Neural cell (in vitro differentiated cells): ENCODE results near the gene MEF2A. TPM values are rescaled to one million over a fixed set of nuclear protein-coding genes. Genes with fewer than 3 reads are reported as not detected.

Source experiments
- H2AFZ ChIP-seq: fragments of 200-600, 300-800 bp; sonication (generic), shearing (Covaris generic); 2 replicates; pipeline ENCODE4 v1.6.0; 2014; ENCODE audit warnings: low read depth, mild to moderate bottlenecking, antibody characterized with exemption, low read length, moderate library complexity
- H3F3A ChIP-seq: fragments of 200-600 bp; shearing (Covaris generic); 2 replicates; pipeline ENCODE4 v1.6.1; 2016; ENCODE audit warnings: mild to moderate bottlenecking, moderate library complexity, mixed read lengths, antibody characterized with exemption, low read length; ENCODE audit not compliant: insufficient read depth, poor library complexity, severe bottlenecking
- H3K27ac ChIP-seq: fragments of 200-600, 300-800 bp; sonication (generic), shearing (Covaris generic); 2 replicates; pipeline ENCODE4 v1.5.1; 2014; ENCODE audit warnings: mild to moderate bottlenecking, low read length, moderate library complexity
- H3K27me3 ChIP-seq: fragments of 300-800, 200-600 bp; sonication (generic), shearing (Covaris generic); 2 replicates; pipeline ENCODE4 v1.6.0; 2014; ENCODE audit warnings: mild to moderate bottlenecking, low read depth, low read length, moderate library complexity; ENCODE audit not compliant: insufficient read depth
- H3K36me3 ChIP-seq: fragments of 300-800, 200-600 bp; sonication (generic), shearing (Covaris generic); 2 replicates; pipeline ENCODE4 v1.5.1; 2014; ENCODE audit warnings: mild to moderate bottlenecking, antibody characterized with exemption, low read length, moderate library complexity; ENCODE audit not compliant: insufficient read depth
- H3K4me2 ChIP-seq: fragments of 300-800, 200-600 bp; sonication (generic), shearing (Covaris generic); 2 replicates; pipeline ENCODE4 v1.6.0; 2014; ENCODE audit warnings: mild to moderate bottlenecking, low read length
- H3K4me3 ChIP-seq: fragments of 300-800, 200-600 bp; sonication (generic), shearing (Covaris generic); 2 replicates; pipeline ENCODE4 v1.5.1; 2014; ENCODE audit warnings: mild to moderate bottlenecking, low read length, moderate library complexity
- H3K79me2 ChIP-seq: fragments of 200-600 bp; shearing (Covaris generic); replicated peaks from 2 replicates; pipeline ENCODE4 v1.6.0; 2014; ENCODE audit warnings: mild to moderate bottlenecking, low read length, moderate library complexity; ENCODE audit not compliant: insufficient read depth
- H3K9ac ChIP-seq: fragments of 300-800, 200-600 bp; sonication (generic), shearing (Covaris generic); 2 replicates; pipeline ENCODE4 v1.6.1; 2016; ENCODE audit warnings: mild to moderate bottlenecking, low read length, mixed read lengths
- H3K9me2 ChIP-seq: fragments of 200-600 bp; shearing (Covaris generic); 2 replicates; pipeline ENCODE4 v1.6.1; 2016; ENCODE audit warnings: mild to moderate bottlenecking, low read length, mixed read lengths; ENCODE audit not compliant: insufficient read depth
- H3K9me3 ChIP-seq: fragments of 200-600, 300-800 bp; sonication (generic), shearing (Covaris generic); 2 replicates; pipeline ENCODE4 v1.6.1; 2016; ENCODE audit warnings: mild to moderate bottlenecking, mixed run types, low read length, moderate library complexity, mixed read lengths
- H4K20me1 ChIP-seq: fragments of 200-600 bp; shearing (Covaris generic); 2 replicates; pipeline ENCODE4 v1.6.1; 2016; ENCODE audit warnings: mild to moderate bottlenecking, mixed run types; ENCODE audit not compliant: insufficient read depth
- EP300 ChIP-seq: fragments of 450-650 bp; conservative IDR thresholded peaks from 2 replicates; pipeline ENCODE4 v1.6.1; 2014; ENCODE audit warnings: antibody characterized with exemption, mild to moderate bottlenecking, moderate library complexity; ENCODE audit not compliant: poor library complexity, severe bottlenecking
- EZH2 ChIP-seq: fragments of 200-600, 300-800 bp; shearing (Covaris generic), sonication (generic); IDR thresholded peaks from 2 replicates; pipeline ENCODE4 v1.6.1; 2014; ENCODE audit warnings: antibody characterized with exemption, low read length, borderline replicate concordance, mild to moderate bottlenecking; ENCODE audit not compliant: insufficient read depth, poor library complexity, severe bottlenecking
- MXI1 ChIP-seq: fragments of 450-650 bp; conservative IDR thresholded peaks from 2 replicates; pipeline ENCODE4 v1.6.1; 2014; ENCODE audit warnings: antibody characterized with exemption, mild to moderate bottlenecking; ENCODE audit not compliant: poor library complexity, severe bottlenecking
- POLR2AphosphoS5 ChIP-seq: IDR thresholded peaks from 2 replicates; pipeline ENCODE4 v1.6.1; 2012
- RAD21 ChIP-seq: fragments of 450-650 bp; conservative IDR thresholded peaks from 2 replicates; pipeline ENCODE4 v1.6.1; 2014; ENCODE audit warnings: antibody characterized with exemption, mild to moderate bottlenecking, moderate library complexity
- SMC3 ChIP-seq: fragments of 450-650 bp; conservative IDR thresholded peaks from 2 replicates; pipeline ENCODE4 v1.6.1; 2014; ENCODE audit warnings: antibody characterized with exemption, mild to moderate bottlenecking, moderate library complexity; ENCODE audit not compliant: poor library complexity
- TAF1 ChIP-seq: IDR thresholded peaks from 2 replicates; pipeline ENCODE4 v1.6.1; 2012; ENCODE audit warnings: low read depth
- polyA plus RNA-seq: library from polyadenylated mRNA; depleted of rRNA; stranded (reverse); fragments of >200 nt; gene quantifications from 2 replicates; pipeline ENCODE4 v1.2.3, GENCODE V29; 2014
- TF ChIP-seq, protein P1 (sequence below): fragments of 450-650 bp; IDR thresholded peaks from 2 replicates; pipeline ENCODE4 v1.5.1; 2014; ENCODE audit warnings: antibody characterized with exemption, mild to moderate bottlenecking, moderate library complexity; ENCODE audit not compliant: poor library complexity, severe bottlenecking
- TF ChIP-seq, protein P2 (sequence below): IDR thresholded peaks from 2 replicates; pipeline ENCODE4 v1.6.1; 2012; ENCODE audit warnings: borderline replicate concordance

Gene MEF2A
- polyA plus RNA-seq, 1 donor from 2014 or later, result 32.2 TPM

DNA sequence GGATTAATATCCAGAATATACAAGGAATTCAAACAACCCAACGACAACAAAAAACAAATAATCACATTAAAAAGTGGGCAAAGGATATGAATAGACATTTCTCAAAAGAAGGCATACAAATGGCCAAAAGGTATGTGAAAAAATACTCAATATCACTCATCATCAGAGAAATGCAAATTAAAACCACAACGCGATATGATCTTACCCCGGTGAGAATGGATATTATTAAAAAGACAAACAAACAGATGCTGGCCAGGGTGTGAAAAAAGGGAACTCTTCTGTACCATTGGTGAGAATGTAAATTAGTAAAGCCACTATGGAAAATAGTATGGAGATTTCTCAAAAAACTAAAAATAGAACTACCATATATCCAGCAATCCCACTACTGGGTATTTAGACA, 43.5 kb upstream of the MEF2A start:
- Histone ChIP-seq H3K27me3 (no peaks in the 10 kb centered on the region), H2AFZ (no peak overlapping the region), H4K20me1 (no peaks in the 10 kb centered on the region), H3F3A (no peaks in the 10 kb centered on the region), H3K79me2 (no peaks in the 10 kb centered on the region), H3K9ac (no peak overlapping the region), H3K4me2 (no peak overlapping the region), H3K36me3 (no peaks in the 10 kb centered on the region), H3K4me3 (no peak overlapping the region), H3K27ac (no peak overlapping the region), H3K9me3 (no peaks in the 10 kb centered on the region), H3K9me2 (no peaks in the 10 kb centered on the region)
- TF ChIP-seq TAF1 (no peak), EP300 (no peak), EZH2 (no peak), RAD21 (no peak), SMC3 (no peak), MXI1 (no peak), POLR2AphosphoS5 (no peak)
- TF ChIP-seq, protein P1, sequence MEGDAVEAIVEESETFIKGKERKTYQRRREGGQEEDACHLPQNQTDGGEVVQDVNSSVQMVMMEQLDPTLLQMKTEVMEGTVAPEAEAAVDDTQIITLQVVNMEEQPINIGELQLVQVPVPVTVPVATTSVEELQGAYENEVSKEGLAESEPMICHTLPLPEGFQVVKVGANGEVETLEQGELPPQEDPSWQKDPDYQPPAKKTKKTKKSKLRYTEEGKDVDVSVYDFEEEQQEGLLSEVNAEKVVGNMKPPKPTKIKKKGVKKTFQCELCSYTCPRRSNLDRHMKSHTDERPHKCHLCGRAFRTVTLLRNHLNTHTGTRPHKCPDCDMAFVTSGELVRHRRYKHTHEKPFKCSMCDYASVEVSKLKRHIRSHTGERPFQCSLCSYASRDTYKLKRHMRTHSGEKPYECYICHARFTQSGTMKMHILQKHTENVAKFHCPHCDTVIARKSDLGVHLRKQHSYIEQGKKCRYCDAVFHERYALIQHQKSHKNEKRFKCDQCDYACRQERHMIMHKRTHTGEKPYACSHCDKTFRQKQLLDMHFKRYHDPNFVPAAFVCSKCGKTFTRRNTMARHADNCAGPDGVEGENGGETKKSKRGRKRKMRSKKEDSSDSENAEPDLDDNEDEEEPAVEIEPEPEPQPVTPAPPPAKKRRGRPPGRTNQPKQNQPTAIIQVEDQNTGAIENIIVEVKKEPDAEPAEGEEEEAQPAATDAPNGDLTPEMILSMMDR, result no peak
- TF ChIP-seq, protein P2, sequence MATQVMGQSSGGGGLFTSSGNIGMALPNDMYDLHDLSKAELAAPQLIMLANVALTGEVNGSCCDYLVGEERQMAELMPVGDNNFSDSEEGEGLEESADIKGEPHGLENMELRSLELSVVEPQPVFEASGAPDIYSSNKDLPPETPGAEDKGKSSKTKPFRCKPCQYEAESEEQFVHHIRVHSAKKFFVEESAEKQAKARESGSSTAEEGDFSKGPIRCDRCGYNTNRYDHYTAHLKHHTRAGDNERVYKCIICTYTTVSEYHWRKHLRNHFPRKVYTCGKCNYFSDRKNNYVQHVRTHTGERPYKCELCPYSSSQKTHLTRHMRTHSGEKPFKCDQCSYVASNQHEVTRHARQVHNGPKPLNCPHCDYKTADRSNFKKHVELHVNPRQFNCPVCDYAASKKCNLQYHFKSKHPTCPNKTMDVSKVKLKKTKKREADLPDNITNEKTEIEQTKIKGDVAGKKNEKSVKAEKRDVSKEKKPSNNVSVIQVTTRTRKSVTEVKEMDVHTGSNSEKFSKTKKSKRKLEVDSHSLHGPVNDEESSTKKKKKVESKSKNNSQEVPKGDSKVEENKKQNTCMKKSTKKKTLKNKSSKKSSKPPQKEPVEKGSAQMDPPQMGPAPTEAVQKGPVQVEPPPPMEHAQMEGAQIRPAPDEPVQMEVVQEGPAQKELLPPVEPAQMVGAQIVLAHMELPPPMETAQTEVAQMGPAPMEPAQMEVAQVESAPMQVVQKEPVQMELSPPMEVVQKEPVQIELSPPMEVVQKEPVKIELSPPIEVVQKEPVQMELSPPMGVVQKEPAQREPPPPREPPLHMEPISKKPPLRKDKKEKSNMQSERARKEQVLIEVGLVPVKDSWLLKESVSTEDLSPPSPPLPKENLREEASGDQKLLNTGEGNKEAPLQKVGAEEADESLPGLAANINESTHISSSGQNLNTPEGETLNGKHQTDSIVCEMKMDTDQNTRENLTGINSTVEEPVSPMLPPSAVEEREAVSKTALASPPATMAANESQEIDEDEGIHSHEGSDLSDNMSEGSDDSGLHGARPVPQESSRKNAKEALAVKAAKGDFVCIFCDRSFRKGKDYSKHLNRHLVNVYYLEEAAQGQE, result no peak

- no peaks in the 10 kb centered on the region for H3K79me2 ChIP-seq
- H3F3A ChIP-seq, result no peaks in the 10 kb centered on the region
- TF ChIP-seq, protein P2, result no peak
- TF ChIP-seq MXI1 (no peak), EZH2 (no peak), EP300 (no peak), TAF1 (no peak), POLR2AphosphoS5 (no peak), SMC3 (no peak), RAD21 (no peak)
- TF ChIP-seq, protein P1, result no peak
- H3K4me2 ChIP-seq, result no peak overlapping the region
- no peaks in the 10 kb centered on the region for H4K20me1 ChIP-seq
- H3K9me2 ChIP-seq, result no peaks in the 10 kb centered on the region
- H2AFZ ChIP-seq, result no peak overlapping the region
- H3K27me3 ChIP-seq, result no peaks in the 10 kb centered on the region
- no peak overlapping the region for H3K4me3 ChIP-seq
- no peak overlapping the region for H3K27ac ChIP-seq
- H3K9ac ChIP-seq, result no peak overlapping the region
- H3K9me3 ChIP-seq, result no peaks in the 10 kb centered on the region
- no peaks in the 10 kb centered on the region for H3K36me3 ChIP-seq
Measured at GRCh38 chr15:99526176-99526575, 39.6 kb upstream of the MEF2A start.
